ENCODE data around the gene GLRB.
"Not testable (repeated sequence)": the region's sequence is repeated elsewhere in the genome, so short reads cannot be mapped to it uniquely, and the experiment has no call there.

Gene GLRB

GRCh38 chr4:157075811-157076577 is at the start of gene GLRB:
Gene GLRB, plus strand, starts transcription at chr4:157076150. Its CDS starts 1,875 bp downstream, at chr4:157078025.
- peak; percentile 7 for DNase-seq

- DNase-seq = no peak
Measured at GRCh38 chr4:157035471-157035870, 40.5 kb upstream of the GLRB start.

- no peak for DNase-seq
Measured at GRCh38 chr4:157040405-157040804, 35.5 kb upstream of the GLRB start.

GRCh38 chr4:157043131-157043530 is 32.8 kb upstream of the GLRB start:
- no peak for DNase-seq

GRCh38 chr4:157045507-157046127 is 30.3 kb upstream of the GLRB start:
- peak; percentile 13 for DNase-seq

- no peak for DNase-seq
Measured at GRCh38 chr4:157048248-157048647, 27.7 kb upstream of the GLRB start.

- DNase-seq = no peak
Measured at GRCh38 chr4:157050561-157050960, 25.4 kb upstream of the GLRB start.

GRCh38 chr4:157052429-157053040 is 23.4 kb upstream of the GLRB start:
- no peak for DNase-seq

- DNase-seq = no peak
Measured at GRCh38 chr4:157057218-157057617, 18.7 kb upstream of the GLRB start.

- DNase-seq = not testable (repeated sequence)
Measured at GRCh38 chr4:157058899-157059298, 17.1 kb upstream of the GLRB start.

GRCh38 chr4:157072002-157072401 is 3.9 kb upstream of the GLRB start:
- peak; percentile 16 for DNase-seq

GRCh38 chr4:157075401-157075800 is 549 bp upstream of the GLRB start:
- DNase-seq = no peak

- DNase-seq = no peak
Measured at GRCh38 chr4:157076578-157076947, 613 bp downstream of the GLRB start.

- DNase-seq = no peak
Measured at GRCh38 chr4:157079441-157079840, 3.5 kb downstream of the GLRB start.

GRCh38 chr4:157080605-157081004 is 4.7 kb downstream of the GLRB start:
- no peak for DNase-seq

- DNase-seq = no peak
Measured at GRCh38 chr4:157095716-157096115, 19.8 kb downstream of the GLRB start.

GRCh38 chr4:157096439-157096838 is 20.5 kb downstream of the GLRB start:
- no peak for DNase-seq

- DNase-seq = no peak
Measured at GRCh38 chr4:157099506-157099905, 23.6 kb downstream of the GLRB start.

GRCh38 chr4:157104541-157104940 is 28.6 kb downstream of the GLRB start:
- no peak for DNase-seq

GRCh38 chr4:157114671-157115070 is 38.7 kb downstream of the GLRB start:
- DNase-seq = no peak

- peak; percentile 1 for DNase-seq
Measured at GRCh38 chr4:157115613-157116335, 39.8 kb downstream of the GLRB start.

GRCh38 chr4:157121401-157121800 is 45.5 kb downstream of the GLRB start:
- DNase-seq = no peak

GRCh38 chr4:157127571-157127970 is 51.6 kb downstream of the GLRB start:
- no peak for DNase-seq

- DNase-seq = peak; percentile 23
Measured at GRCh38 chr4:157128395-157128794, 52.4 kb downstream of the GLRB start.

Measured in amniotic stem cell (primary cell).